HG03066 (cell line): ENCODE measurements around the gene GPR142.

Experiments
- ATAC-seq: cut with Tn5 transposase; IDR thresholded peaks from one replicate; pipeline ENCODE4 v1.9.1; 2021; ENCODE audit warnings: low read depth; ENCODE audit not compliant: unreplicated experiment

GPR142 gene

DNA sequence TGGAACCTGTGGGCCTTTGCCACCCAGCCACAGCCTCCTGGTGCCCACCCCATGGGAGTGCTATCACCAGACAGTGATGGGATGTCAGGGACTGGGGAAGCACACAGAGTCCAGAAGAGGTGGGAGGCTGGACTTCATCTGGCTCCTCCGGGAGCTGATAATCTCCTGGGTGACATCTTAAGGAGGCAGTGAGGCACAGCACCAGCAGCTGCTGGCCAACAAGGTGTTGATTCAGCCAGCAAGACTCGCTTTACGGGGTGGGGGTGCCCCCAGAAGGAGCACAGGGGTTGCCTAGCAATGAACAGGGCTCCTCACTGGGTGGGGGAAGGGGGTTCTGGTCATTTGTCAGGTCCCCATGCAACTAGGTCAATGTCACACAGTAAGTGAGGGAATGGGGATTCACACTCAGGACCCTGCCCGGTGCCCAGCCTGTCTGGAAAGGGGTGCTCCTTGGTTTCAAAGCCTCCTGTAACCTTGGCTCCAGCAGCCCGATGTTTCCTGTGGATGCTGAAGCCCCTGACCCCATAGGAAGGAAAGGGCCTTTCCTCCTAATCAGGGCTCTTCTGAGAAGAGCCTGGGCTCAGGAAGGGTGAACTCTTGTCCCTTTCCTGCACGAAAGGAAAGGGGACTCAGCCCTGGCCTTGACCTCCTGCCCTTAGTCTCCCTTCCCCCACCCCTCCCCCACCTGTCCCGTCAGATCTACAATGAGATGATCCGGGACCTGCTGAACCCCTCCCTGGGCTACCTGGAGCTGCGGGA lies 23.6 kb upstream of the GPR142 start:
- ATAC-seq = no peak

DNA sequence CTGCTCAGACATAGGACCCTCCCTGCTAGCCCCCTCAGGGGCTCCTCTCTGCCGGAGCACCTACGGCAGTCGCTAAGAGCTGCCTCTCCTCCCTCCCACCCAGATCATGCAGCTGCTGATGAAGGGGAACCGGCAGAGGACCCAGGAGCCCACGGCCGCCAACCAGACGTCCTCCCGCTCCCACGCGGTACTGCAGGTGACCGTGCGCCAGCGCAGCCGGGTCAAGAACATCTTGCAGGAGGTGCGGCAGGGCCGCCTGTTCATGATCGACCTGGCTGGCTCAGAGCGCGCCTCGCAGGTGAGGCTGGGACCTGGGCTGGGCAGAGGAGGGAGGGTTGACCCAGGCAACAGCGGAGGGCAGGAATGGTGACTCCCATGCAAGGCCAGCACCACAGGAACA lies 22.6 kb upstream of the GPR142 start:
- no peak for ATAC-seq

DNA sequence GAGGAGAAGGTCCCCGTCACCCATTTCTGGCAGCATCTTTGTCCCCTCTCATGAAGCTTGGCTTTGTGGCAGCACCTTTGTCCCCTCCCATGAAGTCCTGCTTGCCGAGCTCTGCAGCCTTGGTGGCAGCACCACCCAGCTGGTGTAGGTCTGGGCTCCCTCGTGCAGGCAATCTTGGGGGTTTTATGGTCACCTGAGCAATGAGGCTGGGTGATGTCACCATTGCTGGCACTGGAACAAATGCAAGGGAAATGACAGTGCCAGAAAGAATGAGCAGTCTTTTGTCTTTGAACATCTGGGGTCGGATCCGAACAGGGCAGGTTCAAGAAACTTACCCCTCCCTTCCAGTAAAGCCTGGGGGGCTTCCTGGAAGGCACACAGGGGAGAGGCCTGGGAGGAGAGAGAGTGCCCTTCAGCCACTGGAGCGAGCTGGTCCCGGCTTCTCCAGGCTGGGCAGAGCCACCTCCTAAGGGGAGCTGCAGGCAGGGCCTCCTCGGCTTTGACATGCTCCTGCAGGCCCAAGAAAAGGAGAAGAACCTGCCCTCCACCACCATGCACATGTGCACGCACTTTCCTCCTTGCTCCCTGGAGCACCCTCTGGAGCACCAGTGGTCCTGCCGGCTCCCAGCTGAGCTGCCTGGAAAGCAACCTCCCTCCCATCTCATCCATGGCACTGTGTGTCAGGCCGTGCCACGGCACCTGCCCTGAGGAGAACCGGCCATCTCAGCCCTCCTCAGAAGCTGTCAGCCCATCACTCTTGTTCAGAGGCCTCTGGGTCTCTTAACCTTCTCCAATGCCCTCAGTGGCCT lies 21.7 kb upstream of the GPR142 start:
- ATAC-seq = no peak

DNA sequence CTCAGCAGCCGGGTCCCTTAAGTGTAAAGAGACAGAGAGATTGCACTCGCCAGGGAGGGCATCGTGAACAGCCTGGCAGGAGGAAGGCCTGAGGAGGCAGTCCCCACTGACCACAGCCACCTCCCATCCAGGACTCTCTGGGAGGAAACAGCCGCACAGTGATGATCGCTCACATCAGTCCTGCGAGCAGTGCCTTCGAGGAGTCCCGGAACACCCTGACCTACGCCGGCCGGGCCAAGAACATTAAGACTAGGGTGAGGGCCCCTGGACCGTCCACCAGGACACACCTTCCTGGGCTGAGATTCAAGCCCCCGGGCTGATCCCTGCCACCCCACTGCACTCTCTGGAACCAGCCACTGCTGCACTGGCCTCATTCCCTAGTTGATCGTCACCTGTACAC lies 19.7 kb upstream of the GPR142 start:
- ATAC-seq = no peak

DNA sequence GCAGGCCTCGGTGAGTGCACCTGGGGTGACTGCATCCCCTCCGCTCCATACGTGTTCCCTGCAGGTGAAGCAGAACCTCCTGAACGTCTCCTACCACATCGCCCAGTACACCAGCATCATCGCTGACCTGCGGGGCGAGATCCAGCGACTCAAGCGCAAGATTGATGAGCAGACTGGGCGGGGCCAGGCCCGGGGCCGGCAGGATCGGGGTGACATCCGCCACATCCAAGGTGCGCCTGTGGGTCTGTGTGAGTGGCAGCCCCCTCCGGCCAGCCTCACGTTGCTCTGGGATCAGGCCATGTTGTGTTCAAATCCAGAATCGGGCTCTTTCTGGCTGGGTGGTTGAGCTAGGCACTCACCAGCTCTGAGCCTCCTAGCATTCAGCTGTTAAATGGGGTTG lies 18.2 kb upstream of the GPR142 start:
- no peak for ATAC-seq

DNA sequence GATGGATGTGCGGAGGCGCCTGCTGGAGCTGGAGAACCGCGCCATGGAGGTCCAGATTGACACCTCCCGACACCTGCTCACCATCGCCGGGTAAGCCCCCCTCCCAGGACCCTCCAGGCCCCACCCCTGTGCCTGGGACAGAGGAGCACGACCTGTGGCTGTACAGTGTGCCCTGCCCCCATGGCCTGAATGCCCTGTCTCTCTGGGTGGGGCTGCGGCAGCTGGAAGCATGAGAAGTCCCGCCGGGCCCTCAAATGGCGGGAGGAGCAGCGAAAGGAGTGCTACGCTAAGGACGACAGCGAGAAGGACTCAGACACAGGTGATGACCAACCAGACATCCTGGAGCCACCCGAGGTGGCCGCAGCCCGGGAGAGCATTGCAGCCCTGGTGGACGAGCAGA lies 16.8 kb upstream of the GPR142 start:
- ATAC-seq = no peak

DNA sequence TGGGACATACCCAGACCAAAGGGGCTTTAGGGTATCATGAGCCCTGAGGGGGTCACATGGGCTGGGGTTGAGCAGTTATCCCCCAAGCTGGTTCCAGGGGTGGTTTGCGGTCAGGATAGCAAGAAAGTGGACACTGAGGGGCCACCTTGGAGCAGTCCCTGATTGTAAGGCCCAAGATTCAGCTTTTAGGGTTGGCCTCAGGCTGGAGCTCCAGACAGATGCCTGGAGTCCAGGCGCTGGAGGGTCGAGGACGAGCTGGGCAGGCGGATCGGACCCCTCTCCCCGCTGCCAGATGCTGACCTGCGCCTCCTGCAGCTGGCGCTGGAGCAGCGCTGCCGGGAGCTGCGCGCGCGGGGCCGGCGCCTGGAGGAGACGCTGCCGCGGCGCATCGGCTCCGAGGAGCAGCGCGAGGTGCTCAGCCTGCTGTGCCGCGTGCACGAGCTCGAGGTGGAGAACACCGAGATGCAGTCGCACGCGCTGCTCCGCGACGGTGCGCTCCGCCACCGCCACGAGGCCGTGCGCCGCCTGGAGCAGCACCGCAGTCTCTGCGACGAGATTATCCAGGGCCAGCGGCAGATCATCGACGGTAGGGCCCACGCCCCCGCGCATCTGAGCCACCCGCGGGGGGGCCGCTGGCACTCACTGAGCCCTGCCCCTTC lies 15.6 kb upstream of the GPR142 start:
- ATAC-seq = no peak

DNA sequence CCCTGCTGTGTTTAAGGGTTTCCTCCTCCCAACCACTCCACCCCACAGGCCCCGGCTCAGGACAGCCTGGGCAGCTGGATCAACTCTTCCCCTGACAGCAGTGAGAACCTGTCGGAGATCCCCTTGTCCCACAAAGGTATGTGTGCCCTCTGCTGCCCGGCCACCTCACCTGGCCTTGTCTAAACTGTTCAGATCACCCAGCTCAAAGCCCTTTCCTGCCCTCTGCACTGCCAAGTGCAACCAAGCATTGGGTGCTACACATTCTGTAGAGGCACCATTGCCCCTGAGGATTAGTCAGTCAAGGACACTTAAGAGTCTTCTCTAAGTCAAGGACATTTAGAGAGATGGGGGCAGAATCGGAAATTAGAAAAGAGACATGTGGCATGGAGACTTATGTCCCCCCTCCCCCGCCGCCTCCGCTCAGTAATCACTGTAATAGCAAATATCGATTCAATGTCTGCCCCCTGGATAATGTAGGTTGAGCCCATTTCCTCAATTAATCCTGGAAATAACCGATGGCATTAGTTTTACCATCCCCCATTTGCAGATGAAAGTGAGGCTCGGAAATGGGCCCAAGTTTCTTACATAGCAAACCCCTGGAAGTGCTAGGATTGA lies 13.8 kb upstream of the GPR142 start:
- ATAC-seq = no peak

DNA sequence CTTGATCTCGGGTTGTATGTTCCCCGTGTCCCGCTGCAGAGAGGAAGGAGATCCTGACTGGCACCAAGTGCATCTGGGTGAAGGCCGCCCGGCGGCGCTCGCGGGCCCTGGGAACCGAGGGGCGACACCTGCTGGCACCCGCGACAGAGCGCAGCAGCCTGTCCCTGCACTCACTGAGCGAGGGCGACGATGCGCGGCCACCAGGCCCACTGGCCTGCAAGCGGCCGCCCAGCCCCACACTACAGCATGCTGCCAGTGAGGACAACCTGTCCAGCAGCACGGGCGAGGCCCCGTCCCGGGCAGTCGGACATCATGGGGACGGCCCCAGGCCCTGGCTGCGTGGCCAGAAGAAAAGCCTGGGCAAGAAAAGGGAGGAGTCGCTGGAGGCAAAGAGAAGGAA lies 13.2 kb upstream of the GPR142 start:
- ATAC-seq = no peak

DNA sequence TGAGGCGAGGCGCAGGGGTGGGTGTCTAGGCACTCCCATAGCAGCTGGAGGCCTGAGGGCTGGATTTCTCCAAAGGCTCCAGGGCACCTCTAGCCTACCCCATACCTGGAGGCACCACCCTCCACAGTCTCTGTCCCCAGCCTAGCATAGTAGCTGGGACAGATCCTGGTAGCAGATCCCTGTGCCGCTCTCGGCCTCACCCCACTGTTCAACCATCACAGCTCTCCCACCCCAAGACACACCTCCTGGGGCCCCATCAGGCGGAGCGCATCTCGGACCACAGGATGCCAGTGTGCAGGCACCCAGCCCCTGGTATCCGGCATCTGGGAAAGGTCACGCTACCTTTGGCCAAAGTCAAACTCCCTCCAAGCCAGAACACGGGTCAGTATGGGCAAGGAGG lies 12.7 kb upstream of the GPR142 start:
- ATAC-seq = no peak

DNA sequence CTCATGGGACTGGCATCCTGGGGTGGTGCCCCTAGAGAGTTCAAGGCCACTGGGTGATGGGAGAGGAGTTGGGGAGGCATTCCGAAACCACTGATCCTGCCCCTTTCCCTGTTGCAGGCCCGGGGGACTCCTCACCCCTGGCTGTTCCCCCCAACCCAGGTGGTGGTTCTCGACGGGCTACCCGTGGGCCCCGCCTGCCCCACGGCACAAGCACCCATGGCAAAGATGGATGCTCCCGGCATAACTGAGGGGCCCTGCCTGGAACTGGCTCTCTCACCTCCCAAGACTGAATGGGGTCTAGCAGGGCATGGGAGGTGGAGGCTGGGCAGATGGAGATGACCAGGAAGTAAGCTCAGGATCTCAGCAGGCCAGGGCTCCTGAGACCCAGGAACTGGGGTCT lies 12.2 kb upstream of the GPR142 start:
- no peak for ATAC-seq

DNA sequence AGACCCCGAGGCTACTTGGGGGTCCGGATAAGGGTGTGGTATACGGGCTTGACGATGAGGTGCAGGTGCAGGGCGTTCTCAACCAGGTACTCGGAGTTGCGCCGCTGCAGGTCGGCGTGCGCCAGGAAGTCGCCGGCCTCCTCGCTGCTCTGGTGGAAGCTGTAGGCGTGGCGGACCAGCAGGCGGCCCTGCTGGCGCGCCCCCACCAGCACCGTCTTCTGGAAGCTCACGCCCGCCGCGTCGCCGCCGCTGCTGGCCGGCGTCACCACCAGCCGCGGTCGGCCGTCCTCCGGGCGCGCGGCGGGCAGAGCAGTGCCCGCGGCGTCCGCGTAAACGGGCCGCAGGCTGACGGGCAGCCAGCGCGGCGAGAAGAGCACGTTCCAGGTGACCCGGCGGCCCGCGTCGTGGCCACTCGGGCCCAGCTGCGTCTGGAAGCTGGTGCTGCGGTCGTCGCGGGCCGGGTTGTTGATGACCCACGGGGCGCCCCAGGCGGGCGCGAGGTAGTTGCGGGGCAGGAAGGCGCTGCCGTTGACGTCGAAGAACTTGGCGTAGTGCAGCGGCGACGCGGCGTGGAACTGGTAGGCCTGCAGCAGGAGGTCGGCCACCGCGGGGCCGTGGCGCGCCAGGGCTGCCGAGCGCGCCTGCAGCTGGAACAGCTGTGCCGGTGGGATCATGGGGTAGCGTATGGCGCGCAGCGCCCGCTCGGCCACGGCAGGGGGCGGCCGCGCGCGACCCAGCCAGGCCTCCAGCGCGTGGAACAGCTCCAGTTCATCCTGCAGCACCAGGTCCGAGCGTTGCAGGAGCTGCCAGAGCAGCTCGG lies 10.4 kb upstream of the GPR142 start:
- ATAC-seq = no peak

DNA sequence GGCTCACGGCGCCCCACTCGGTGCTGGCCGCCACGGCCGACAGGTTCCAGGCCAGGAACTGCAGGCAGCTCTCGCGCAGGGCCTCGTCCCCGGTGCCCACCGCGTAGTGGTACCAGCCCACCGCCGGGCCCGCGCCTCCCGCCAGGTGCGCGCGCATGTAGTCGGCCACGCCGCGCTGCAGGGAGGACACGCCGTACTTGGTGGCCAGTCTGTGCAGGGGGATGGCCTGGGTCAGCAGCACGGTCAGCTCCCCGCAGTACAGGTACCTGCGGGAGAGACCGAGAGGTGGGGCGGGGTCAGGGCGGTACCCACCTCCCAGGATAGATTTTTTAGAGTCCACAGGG lies 9.9 kb upstream of the GPR142 start:
- ATAC-seq = no peak

DNA sequence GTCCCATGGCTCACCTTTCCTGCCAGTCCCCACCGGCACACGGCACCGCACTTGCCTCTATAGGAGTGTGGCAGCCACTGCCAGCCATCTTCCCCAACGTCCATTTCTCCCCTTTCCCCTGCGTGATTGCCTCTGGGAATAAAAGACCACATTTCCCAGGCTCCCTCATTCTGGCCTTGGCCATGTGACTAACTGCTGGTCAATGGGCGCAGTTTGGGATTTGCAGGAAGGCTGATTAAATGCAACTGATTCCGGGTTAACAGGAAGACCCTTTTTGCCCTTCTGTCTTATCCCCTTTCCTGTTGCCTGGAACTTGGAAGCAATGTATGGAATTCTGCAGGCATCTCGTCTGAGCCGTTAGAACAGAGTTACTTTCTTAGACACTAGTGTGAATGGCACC lies 8.6 kb upstream of the GPR142 start:
- no peak for ATAC-seq

DNA sequence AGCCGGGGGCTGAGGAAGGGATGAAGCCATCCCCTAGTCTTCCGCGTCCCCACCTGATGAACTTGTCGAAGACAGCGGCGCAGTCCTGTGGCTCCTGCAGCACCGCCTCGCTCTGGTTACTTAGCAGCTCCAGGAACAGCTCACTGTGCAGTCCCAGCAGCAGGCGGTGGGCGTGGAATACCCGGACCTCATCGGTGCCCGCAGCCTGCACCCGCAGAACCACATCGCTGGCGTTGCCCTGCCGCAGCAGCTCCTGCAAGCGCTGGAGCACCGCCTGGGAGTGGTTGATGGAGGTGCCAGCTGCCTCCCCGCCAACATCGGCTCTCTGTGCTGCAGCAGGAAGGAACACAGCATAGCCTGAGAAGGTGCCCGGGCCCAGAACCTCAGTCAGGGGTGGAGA lies 7.4 kb upstream of the GPR142 start:
- ATAC-seq = no peak

DNA sequence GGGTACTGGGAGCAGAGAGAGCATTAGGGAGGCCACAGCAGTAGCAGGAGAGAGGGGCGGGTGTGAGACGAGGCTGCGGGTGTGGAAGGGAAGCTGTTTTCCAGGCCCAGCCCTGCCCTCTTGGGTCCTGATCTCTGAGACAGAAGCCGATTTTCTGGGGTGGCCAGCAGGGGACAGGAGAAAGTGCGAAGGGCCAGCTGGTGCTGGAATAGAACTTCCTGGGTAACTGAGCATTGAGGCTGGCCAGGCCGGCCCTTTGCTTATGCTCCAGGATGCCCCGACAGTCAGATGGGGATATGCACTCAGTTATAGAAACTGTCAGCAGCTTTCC lies 6.4 kb upstream of the GPR142 start:
- ATAC-seq = no peak

DNA sequence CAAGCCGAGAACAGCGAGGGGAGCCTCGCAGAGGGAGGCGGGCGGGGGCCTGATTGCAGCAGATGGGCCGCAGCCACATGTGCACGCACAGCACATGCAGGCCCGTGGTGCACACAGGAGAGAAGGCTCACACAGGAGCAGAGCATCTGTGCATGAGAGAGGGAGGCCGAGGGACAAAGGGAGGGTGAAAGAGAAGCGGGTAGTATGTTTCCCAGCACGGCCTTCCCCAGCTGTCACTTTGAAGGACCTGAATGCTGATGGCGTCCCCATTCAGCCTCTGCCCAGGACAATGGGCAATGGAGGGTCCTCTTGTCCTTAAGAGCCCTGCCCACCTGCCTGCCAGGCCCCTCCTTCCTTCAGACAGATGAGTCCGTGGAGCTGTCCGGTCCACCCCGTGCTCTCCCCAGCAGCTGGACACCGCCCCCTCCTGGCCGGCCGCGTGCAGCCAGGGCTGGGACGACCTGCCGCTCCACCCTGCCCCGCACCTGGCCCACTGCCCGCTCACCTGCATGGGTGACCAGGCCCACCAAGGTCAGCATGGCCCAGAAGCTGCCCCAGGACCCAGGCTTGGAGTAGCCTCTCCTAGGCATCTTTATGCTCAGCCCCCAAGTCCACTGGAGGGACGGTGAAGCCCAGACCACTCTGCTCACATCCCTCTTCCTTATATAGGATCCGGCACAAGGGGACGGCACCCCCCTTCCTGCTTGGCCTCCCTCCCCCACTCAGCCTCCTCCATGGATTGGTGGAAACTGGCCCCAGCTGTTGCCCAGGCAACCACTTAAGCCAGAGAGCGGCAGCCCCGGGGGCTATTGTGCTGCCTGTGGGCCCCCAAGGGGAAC lies 5.9 kb upstream of the GPR142 start, which contains the start of gene BTBD17:
Gene BTBD17, minus strand, starts transcription at position 639 of the 839 bp plus-strand sequence. Its CDS starts 49 bp downstream, at position 590.
- ATAC-seq = no peak

DNA sequence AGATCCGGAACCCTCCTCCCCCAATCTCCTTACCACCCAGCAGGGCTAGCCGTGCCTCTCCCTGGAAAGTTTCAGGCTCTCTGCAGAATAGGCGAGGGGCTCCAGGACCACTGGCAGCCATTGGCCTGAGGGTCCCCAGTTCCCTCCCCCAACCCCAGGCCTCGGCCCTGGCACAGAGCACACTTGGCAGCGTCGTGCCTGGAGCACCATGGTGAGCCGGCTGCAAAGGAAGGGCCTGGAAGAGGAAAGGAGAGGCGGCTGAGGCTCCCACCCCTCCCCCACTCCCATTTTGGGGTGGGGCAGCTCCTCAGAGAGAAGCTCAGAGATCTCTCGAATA lies 5.3 kb upstream of the GPR142 start:
- ATAC-seq = no peak

DNA sequence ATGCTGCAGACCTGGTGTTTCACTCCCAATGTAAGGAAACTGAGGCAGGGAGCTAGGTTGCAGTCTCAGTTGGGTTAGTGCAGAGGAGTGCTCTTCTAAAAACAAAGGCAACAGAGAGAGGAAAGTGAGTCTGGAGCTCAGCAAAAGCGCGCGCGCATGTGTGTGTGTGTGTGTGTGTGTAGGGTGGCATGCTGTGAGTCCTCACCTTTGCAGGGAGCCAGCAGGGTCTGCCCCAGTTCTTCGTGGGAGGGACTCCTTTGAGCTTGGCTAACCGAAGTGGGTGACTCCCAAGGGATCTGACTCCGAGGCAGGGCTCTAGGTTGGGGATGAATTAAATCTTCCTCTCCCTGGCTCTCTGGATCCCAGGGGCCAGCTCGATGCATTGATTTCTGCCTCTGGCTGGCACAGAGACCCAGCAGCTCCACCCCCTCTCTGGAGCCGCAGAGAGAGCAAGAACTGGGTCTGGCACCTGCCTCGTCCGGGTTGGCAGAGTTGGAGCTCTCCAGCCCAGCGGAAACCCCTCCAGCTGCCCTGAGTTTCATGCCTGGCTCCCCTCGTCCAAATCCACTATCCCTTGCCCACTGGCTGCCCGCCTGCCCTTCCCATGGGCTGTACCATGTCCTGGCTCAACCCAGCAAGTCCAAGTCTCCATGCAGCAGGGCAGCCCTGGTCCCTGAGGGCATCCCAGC lies 4.4 kb upstream of the GPR142 start:
- no peak for ATAC-seq
